Hindlimb muscle (tissue), 1 donor: ENCODE measurements around the gene RPL38. TPM values are rescaled to one million over a fixed set of nuclear protein-coding genes. Genes with fewer than 3 reads are reported as not detected.

Experiments
- DNase-seq: peaks from one replicate; pipeline ENCODE4 v3.0.0-alpha.2; 2013
- polyA plus RNA-seq: library from polyadenylated mRNA; unstranded; fragments of 120-200 nt; gene quantifications from one replicate; pipeline ENCODE4 v1.2.1, GENCODE V29; 2013; ENCODE audit not compliant: insufficient read length

RPL38 gene
- polyA plus RNA-seq, result 1,766 TPM

- DNase-seq, result peak; percentile 96
Measured at GRCh38 chr17:74203439-74204240, at the start of gene RPL38. Gene RPL38, plus strand, starts transcription at chr17:74203678. Its CDS starts 278 bp downstream, at chr17:74203956.

GRCh38 chr17:74153821-74154430, 49.6 kb upstream of the RPL38 start:
- no peak for DNase-seq

GRCh38 chr17:74156878-74157277, 46.6 kb upstream of the RPL38 start:
- no peak for DNase-seq

GRCh38 chr17:74157366-74157765, 46.1 kb upstream of the RPL38 start:
- no peak for DNase-seq

GRCh38 chr17:74158761-74159160, 44.7 kb upstream of the RPL38 start:
- no peak for DNase-seq

GRCh38 chr17:74159226-74159840, 44.1 kb upstream of the RPL38 start:
- DNase-seq, result no peak

GRCh38 chr17:74160656-74161502, 42.6 kb upstream of the RPL38 start:
- no peak for DNase-seq

- DNase-seq, result no peak
Measured at GRCh38 chr17:74161503-74161875, 42.0 kb upstream of the RPL38 start.

GRCh38 chr17:74163271-74163821, 40.1 kb upstream of the RPL38 start:
- DNase-seq, result no peak

- no peak for DNase-seq
Measured at GRCh38 chr17:74163836-74164235, 39.6 kb upstream of the RPL38 start.

- DNase-seq, result no peak
Measured at GRCh38 chr17:74164446-74165045, 38.9 kb upstream of the RPL38 start.

- no peak for DNase-seq
Measured at GRCh38 chr17:74165797-74166365, 37.6 kb upstream of the RPL38 start.

- no peak for DNase-seq
Measured at GRCh38 chr17:74170924-74171323, 32.6 kb upstream of the RPL38 start.

- DNase-seq, result no peak
Measured at GRCh38 chr17:74172700-74173099, 30.8 kb upstream of the RPL38 start.

GRCh38 chr17:74176546-74177001, 26.9 kb upstream of the RPL38 start:
- DNase-seq, result peak; percentile 59

- DNase-seq, result no peak
Measured at GRCh38 chr17:74177018-74177450, 26.4 kb upstream of the RPL38 start.

- no peak for DNase-seq
Measured at GRCh38 chr17:74179576-74179975, 23.9 kb upstream of the RPL38 start.

- DNase-seq, result no peak
Measured at GRCh38 chr17:74180336-74180735, 23.1 kb upstream of the RPL38 start.

GRCh38 chr17:74181341-74181740, 22.1 kb upstream of the RPL38 start:
- DNase-seq, result no peak

- DNase-seq, result no peak
Measured at GRCh38 chr17:74182041-74182723, 21.3 kb upstream of the RPL38 start.

- no peak for DNase-seq
Measured at GRCh38 chr17:74183411-74183810, 20.1 kb upstream of the RPL38 start.
